ENCODE measurements around the gene TOMM5.

Gene TOMM5

GRCh38 chr9:37592108-37592951 is at the start of gene TOMM5:
TOMM5 (minus strand) TSS chr9:37592597; CDS start chr9:37592532, 65 bp downstream.
- peak; percentile 90 for DNase-seq (ENCODE audit: low spot score)

- DNase-seq (ENCODE audit: low spot score) = no peak
Measured at GRCh38 chr9:37641331-37641730, 48.9 kb upstream of the TOMM5 start.

GRCh38 chr9:37640246-37640645 is 47.8 kb upstream of the TOMM5 start:
- no peak for DNase-seq (ENCODE audit: low spot score)

- no peak for DNase-seq (ENCODE audit: low spot score)
Measured at GRCh38 chr9:37639841-37640240, 47.4 kb upstream of the TOMM5 start.

GRCh38 chr9:37639109-37639762 is 46.8 kb upstream of the TOMM5 start:
- DNase-seq (ENCODE audit: low spot score) = no peak

GRCh38 chr9:37636511-37637448 is 44.4 kb upstream of the TOMM5 start:
- no peak for DNase-seq (ENCODE audit: low spot score)

- DNase-seq (ENCODE audit: low spot score) = no peak
Measured at GRCh38 chr9:37635808-37636207, 43.4 kb upstream of the TOMM5 start.

- DNase-seq (ENCODE audit: low spot score) = no peak
Measured at GRCh38 chr9:37632479-37632878, 40.1 kb upstream of the TOMM5 start.

- no peak for DNase-seq (ENCODE audit: low spot score)
Measured at GRCh38 chr9:37626708-37627292, 34.4 kb upstream of the TOMM5 start.

- no peak for DNase-seq (ENCODE audit: low spot score)
Measured at GRCh38 chr9:37625758-37626147, 33.4 kb upstream of the TOMM5 start.

GRCh38 chr9:37625036-37625757 is 32.8 kb upstream of the TOMM5 start:
- DNase-seq (ENCODE audit: low spot score) = no peak

- no peak for DNase-seq (ENCODE audit: low spot score)
Measured at GRCh38 chr9:37624073-37624472, 31.7 kb upstream of the TOMM5 start.

- DNase-seq (ENCODE audit: low spot score) = no peak
Measured at GRCh38 chr9:37623267-37623666, 30.9 kb upstream of the TOMM5 start.

- DNase-seq (ENCODE audit: low spot score) = no peak
Measured at GRCh38 chr9:37622462-37622861, 30.1 kb upstream of the TOMM5 start.

GRCh38 chr9:37621273-37622121 is 29.1 kb upstream of the TOMM5 start:
- no peak for DNase-seq (ENCODE audit: low spot score)

- no peak for DNase-seq (ENCODE audit: low spot score)
Measured at GRCh38 chr9:37620396-37620795, 28.0 kb upstream of the TOMM5 start.

GRCh38 chr9:37619806-37620205 is 27.4 kb upstream of the TOMM5 start:
- no peak for DNase-seq (ENCODE audit: low spot score)

- no peak for DNase-seq (ENCODE audit: low spot score)
Measured at GRCh38 chr9:37618817-37619216, 26.4 kb upstream of the TOMM5 start.

- DNase-seq (ENCODE audit: low spot score) = peak; percentile 39
Measured at GRCh38 chr9:37617832-37618231, 25.4 kb upstream of the TOMM5 start.

- DNase-seq (ENCODE audit: low spot score) = no peak
Measured at GRCh38 chr9:37617161-37617560, 24.8 kb upstream of the TOMM5 start.
